ENCODE measurements around the gene ELMO1. TPM values are rescaled to one million over a fixed set of nuclear protein-coding genes. Genes with fewer than 3 reads are reported as not detected.

Gene ELMO1
- total RNA-seq, 1 donor from 2014 or later, result 11.4 TPM

DNA sequence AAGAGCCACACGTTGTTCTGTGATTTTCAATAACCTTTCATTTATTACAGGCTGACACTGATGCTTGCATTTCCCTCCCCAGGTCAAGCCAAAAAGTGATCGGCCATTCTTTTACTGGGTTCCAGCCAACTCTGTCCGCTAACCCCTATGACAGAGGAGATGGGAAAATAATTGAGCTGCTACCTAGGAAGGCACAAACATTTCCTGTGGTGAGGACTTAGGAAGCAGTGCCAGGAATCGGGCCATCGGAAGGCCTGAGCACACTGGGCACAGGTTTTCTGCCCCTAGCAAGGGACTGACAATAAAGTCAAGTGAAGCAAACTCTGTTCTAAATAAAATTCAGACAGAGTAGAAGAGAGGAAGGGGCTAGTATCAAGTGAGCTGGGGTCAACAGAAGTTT is 411.4 kb downstream of the ELMO1 start:
- intact Hi-C loops (cut with DNase I), result no loop called here
- no peak for DNase-seq (ENCODE audit: low spot score)

- intact Hi-C loops (cut with DNase I), result no loop called here
- DNase-seq (ENCODE audit: low spot score), result no peak
Observed at GRCh38 chr7:37035631-37036030, 413.0 kb downstream of the ELMO1 start.

DNA sequence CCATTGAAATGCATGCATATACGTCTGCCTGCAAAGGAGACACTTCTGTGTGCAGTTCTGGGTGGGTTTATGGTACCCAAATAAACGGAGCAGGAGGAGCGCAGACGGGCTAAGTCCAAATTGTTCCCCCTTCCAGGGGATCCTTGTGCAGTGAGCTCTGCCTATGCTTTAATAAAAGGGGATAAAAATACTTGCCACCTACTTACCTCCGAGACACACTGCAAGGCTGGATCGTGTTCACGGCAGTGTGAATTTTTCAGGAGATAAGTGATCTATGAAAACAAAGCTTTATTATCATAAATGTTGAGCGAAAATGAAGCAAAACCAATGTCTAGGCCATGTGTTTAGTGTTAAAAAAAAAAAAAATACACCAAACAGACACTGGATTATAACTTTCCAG is 415.5 kb downstream of the ELMO1 start:
- intact Hi-C loops (cut with DNase I), result loop anchor here (5.0 kb wide), 1 partner anchor 164 kb away; no protein-coding TSS in a partner anchor

DNA sequence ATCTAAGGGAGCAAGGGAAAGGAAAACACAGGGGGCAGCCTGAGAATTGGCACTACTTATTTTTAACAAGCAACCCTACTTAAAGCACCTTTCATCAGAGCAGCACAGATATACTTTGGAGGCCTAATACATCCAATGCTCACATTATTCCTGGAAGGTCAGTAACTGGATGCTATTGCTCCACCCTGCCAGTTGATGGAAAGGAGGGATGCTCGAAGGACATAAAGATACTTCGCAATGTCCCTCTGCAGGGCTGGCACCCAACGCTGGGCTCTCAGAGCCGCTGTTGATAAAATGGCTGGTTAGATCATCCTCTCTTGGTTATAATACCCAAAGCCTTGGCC is 416.4 kb downstream of the ELMO1 start:
- DNase-seq (ENCODE audit: low spot score), result no peak
- intact Hi-C loops (cut with DNase I), result loop anchor here (5.0 kb wide), 1 partner anchor 165 kb away; no protein-coding TSS in a partner anchor

More for the DNA sequence above, 415.5 kb downstream of the ELMO1 start:
- no peak for DNase-seq (ENCODE audit: low spot score)

DNA sequence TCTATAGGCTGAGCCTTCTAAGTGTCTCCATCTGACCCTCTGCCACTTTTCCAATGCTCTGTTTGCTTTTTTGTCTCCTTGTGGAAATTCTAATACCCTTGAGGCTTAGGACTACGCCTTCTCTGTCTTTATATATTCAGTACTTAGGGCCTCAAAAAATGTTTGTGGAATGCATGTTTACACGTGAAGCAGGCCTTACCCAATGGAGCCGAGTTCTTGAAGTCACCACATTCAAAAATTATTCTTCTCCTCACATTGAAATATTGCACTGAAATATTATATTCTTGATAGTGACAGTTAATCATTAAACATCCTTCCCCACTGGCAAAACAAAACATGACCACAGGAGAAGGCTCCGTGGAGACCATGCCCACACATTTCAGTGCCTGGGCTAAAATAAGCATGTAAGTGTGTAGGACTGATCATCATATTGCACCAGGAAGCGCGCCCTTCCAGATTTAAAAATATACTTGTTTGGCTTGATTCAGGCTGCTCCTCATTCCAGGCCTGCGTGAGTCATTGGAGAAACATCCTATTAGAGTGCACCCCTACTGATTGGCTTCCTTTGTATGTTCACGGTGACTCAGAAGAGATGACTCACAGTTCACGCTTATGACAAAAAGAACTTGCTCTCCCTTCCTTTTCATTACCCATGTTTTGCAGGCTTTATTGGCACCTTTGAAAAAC is 416.9 kb downstream of the ELMO1 start:
- peak; percentile 84 for DNase-seq (ENCODE audit: low spot score)
- intact Hi-C loops (cut with DNase I), result loop anchor here (5.0 kb wide), 1 partner anchor 166 kb away; no protein-coding TSS in a partner anchor

DNA sequence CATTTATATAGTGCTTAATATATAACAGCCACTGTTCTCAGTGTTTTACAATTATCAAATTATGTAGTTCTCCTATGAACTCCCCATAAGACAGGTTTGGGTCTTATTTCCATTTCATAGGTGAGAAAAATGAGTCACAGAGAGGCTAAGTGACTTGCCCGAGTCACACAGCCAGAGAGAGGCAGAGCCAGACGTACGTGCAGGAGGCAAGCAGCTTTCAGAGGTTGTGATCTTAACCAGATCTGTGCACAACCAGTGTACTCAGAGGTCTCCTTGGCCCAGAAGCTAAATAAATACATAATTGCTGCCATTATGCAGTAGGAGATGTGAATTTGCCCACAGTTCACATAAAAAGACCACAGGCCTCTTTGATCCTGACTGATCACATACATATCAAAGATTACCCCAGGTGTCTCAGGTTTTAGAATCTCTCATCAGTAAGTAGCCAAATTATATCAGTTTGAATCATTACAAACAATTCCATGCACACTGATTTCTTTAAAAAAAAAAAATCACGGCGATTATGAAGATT is 419.7 kb downstream of the ELMO1 start:
- DNase-seq (ENCODE audit: low spot score), result no peak
- intact Hi-C loops (cut with DNase I), result no loop called here

- intact Hi-C loops (cut with DNase I), result no loop called here
- no peak for DNase-seq (ENCODE audit: low spot score)
Observed at GRCh38 chr7:37027557-37028341, 420.9 kb downstream of the ELMO1 start.

DNA sequence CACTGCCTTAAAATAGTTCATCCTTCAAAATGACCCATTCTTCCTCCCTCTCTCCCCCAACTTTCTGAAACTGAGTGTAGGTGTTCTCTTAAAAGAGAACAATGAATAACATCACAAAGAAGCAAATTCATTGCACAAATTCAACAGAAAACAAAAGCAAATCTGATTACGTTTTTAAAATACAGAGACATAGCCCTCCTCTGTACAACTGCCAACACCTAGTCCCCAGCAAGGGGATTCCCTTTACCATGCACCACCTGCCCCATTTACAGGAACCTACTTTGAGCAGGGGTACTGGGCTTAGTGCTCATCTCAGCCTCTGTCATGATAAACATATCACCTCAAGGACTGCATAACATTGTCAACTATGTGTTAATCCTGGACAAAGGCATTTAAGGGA is 421.6 kb downstream of the ELMO1 start:
- intact Hi-C loops (cut with DNase I), result no loop called here
- DNase-seq (ENCODE audit: low spot score), result no peak

GRCh38 chr7:37018954-37019353 is 429.7 kb downstream of the ELMO1 start:
- DNase-seq (ENCODE audit: low spot score), result no peak
- intact Hi-C loops (cut with DNase I), result no loop called here

- DNase-seq (ENCODE audit: low spot score), result no peak
- intact Hi-C loops (cut with DNase I), result no loop called here
Observed at GRCh38 chr7:37016064-37016878, 432.4 kb downstream of the ELMO1 start.

GRCh38 chr7:37015353-37016034 is 433.2 kb downstream of the ELMO1 start:
- DNase-seq (ENCODE audit: low spot score), result no peak
- intact Hi-C loops (cut with DNase I), result no loop called here

- intact Hi-C loops (cut with DNase I), result no loop called here
- no peak for DNase-seq (ENCODE audit: low spot score)
Observed at GRCh38 chr7:37013771-37014170, 434.9 kb downstream of the ELMO1 start.

DNA sequence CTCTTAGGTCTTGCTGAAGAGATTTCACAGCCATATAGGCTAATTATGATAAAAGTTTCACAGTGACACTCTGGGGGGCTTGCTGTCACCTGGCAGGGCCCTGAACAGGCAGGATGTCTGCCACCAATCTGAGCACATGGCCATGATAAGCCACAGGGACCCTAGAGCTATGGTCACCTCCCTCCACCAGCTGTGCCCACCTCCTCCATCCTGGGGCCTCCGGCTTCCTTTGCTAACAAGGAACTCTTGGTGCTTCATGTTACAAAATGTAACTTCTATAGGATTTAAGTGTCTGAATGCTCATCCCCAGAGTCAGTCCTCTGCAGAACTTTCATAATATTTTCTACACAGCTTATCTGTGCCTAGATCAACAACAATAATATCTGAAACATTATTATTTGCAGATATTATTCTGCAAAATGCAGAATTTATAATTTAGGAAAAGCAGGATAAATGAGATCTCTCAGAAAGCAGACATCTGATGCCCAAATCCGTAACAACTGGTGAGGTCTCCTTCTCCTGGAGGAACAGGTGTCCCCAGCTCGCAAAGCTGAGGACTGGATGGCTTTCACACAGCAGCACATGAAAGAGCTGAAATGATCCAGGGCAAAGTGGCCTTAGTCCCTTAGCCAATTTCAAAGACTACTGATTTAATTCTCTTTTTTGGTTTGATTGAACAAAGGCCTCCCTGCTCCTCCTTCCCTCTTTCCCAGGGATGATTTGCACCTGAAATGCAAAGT is 437.3 kb downstream of the ELMO1 start:
- DNase-seq (ENCODE audit: low spot score), result no peak
- intact Hi-C loops (cut with DNase I), result no loop called here

- DNase-seq (ENCODE audit: low spot score), result no peak
- intact Hi-C loops (cut with DNase I), result no loop called here
Observed at GRCh38 chr7:37009125-37009675, 439.5 kb downstream of the ELMO1 start.

DNA sequence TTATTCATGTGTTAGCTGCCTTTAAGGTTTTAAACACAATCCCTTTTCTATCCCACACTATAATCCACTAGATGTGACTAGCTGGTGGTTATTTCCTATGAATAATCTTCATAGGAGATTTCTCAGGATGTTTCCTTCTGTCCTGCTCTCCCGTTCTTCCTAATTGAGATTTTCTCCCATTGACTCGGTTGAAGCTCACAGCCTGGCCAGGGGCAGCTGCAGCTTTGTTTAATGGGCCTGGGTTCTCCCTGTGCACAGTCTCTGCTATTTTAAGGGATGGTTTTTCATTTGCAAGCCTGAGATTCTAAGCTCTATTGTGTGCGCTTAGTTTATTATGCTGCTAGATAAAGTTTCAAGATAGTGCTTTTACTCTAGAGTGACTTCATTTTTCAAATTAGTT is 441.0 kb downstream of the ELMO1 start:
- no peak for DNase-seq (ENCODE audit: low spot score)
- intact Hi-C loops (cut with DNase I), result no loop called here

DNA sequence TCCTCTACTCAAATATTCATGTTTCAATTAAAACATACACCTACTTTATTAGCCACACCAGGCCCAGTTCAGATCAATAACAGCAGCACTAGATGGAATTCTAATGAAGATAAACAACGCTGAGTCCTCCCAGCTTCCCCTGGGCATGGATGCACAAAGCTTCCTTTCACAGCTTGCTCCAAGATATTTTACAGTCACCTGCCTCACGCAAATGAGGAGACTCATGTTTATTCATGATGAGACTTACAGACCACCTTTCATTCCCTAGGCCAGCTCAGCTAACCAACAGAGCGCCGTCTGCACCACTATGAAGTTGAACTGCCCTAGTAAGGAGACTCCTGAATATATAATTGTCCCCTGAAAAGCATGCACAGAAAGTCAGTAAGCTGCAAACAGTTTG is 441.4 kb downstream of the ELMO1 start:
- DNase-seq (ENCODE audit: low spot score), result no peak
- intact Hi-C loops (cut with DNase I), result no loop called here

DNA sequence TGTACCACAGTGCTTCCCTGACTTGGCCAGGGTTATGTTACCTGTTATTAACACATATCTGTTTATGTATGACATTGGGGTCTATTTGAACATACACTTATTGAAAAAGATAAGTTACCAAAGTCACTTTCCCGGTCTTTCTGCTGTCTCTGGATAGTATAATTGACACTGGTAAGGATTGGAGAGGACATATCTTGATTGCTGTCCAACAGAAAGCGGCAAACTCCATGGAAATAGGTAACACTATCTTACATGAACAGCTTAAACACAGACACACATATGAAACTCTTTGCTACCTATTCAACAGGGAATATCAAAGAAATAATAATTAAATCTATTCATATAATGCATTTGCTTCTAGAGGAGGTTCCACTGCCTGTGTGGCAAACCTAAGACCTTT is 441.9 kb downstream of the ELMO1 start:
- intact Hi-C loops (cut with DNase I), result no loop called here
- DNase-seq (ENCODE audit: low spot score), result no peak

DNA sequence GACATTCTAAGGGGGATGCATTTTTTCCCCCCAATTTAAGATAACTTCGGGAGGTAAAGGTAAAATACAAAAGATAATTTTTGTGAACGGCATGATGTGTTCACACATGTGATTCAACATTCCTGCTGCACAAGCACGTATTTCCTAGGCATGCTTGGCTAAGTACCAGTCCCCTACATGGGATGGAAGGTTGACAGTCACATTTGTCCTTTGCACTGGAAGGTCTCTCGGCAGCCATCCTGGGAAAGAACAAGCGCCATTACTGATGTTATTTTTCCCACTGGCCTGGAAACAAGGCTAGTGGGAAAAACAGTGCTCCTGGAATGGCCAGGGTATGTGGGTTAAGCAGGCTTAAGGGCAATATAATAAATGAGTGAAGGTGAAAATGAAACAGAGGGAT is 448.2 kb downstream of the ELMO1 start:
- DNase-seq (ENCODE audit: low spot score), result no peak
- intact Hi-C loops (cut with DNase I), result no loop called here
